HG03280 (cell line): ENCODE data around the gene P3H1.
"Not testable (repeated sequence)": the region's sequence is repeated elsewhere in the genome, so short reads cannot be mapped to it uniquely, and the experiment has no call there.

ENCODE experiments used
- ATAC-seq: cut with Tn5 transposase; IDR thresholded peaks from one replicate; pipeline ENCODE4 v1.9.1; 2021; ENCODE audit warnings: mild to moderate bottlenecking, moderate library complexity; ENCODE audit not compliant: unreplicated experiment

Gene P3H1

GRCh38 chr1:42732126-42732680 is 34.6 kb downstream of the P3H1 start:
- ATAC-seq, result no peak

- no peak for ATAC-seq
Measured at GRCh38 chr1:42731585-42731984, 35.2 kb downstream of the P3H1 start.

- no peak for ATAC-seq
Measured at GRCh38 chr1:42730988-42731387, 35.8 kb downstream of the P3H1 start.

- no peak for ATAC-seq
Measured at GRCh38 chr1:42730002-42730401, 36.8 kb downstream of the P3H1 start.

- ATAC-seq, result not testable (repeated sequence)
Measured at GRCh38 chr1:42725820-42726219, 41.0 kb downstream of the P3H1 start.

GRCh38 chr1:42723511-42723910 is 43.3 kb downstream of the P3H1 start:
- no peak for ATAC-seq

- ATAC-seq, result not testable (repeated sequence)
Measured at GRCh38 chr1:42722403-42722802, 44.4 kb downstream of the P3H1 start.

GRCh38 chr1:42721926-42722325 is 44.9 kb downstream of the P3H1 start:
- ATAC-seq, result no peak

- ATAC-seq, result no peak
Measured at GRCh38 chr1:42720868-42721267, 46.0 kb downstream of the P3H1 start.

- not testable (repeated sequence) for ATAC-seq
Measured at GRCh38 chr1:42714441-42714840, 52.4 kb downstream of the P3H1 start.

- ATAC-seq, result no peak
Measured at GRCh38 chr1:42713293-42713692, 53.5 kb downstream of the P3H1 start.

GRCh38 chr1:42712808-42713207 is 54.0 kb downstream of the P3H1 start:
- ATAC-seq, result not testable (repeated sequence)

- no peak for ATAC-seq
Measured at GRCh38 chr1:42703888-42704464, 62.9 kb downstream of the P3H1 start.

- ATAC-seq, result no peak
Measured at GRCh38 chr1:42700006-42700405, 66.8 kb downstream of the P3H1 start.

GRCh38 chr1:42698081-42698813 is 68.6 kb downstream of the P3H1 start:
- ATAC-seq, result no peak
